Measurements from ENCODE around the gene MVD. TPM values are rescaled to one million over a fixed set of nuclear protein-coding genes. Genes with fewer than 3 reads are reported as not detected.

MVD gene
- total and polyA plus RNA-seq, 2 of the 13 experiments (the other 11 are each of a cell fraction or from before 2014, with no cell fraction given), result 28.1 to 187 TPM

DNA sequence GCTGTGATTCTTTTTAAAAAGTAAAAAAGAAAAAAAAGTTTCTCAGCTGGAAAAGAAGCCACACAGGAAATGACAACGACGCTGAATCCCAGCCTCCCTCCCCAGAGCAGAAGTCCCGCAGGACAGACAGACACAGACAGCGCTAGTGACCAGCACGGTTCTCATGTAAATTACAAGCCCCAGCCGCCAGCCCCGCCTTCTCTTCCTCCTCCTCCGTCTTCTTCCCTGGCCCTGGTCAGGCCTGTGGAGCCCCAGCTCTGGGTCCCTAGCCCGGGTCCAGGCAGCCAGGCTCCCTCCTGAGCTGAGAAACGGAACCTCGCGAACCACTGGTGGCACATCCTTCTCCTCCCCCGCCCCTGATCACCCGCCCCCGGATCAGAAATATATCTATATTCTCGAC, 31.5 kb downstream of the MVD start:
- Histone ChIP-seq H4K20me1 (ENCODE audit: insufficient read depth, low read length) (peaks cover 3% of the 10 kb centered on the region; the same call in 1 of the 2 replicates), H3K9me3 (ENCODE audit: low read length) (no peaks in the 10 kb centered on the region), H3K27me3 (ENCODE audit: control insufficient read depth in 1 of 2, insufficient read depth in 2 of 2, low read length in 2 of 2) (no peaks in the 10 kb centered on the region), H3K27ac (ENCODE audit: extremely low read length, insufficient read depth, low read length) (no peak overlapping the region), H3K79me2 (ENCODE audit: insufficient read depth, low read length) (no peaks in the 10 kb centered on the region), H3K9ac (ENCODE audit: insufficient read depth, low read depth, low read length) (no peak overlapping the region), H2AFZ (ENCODE audit: low read length) (no peak overlapping the region), H3K36me3 (replicated peaks in 1 of 2; ENCODE audit: control insufficient read depth in 1 of 2, insufficient read depth in 2 of 2, low read length in 2 of 2) (peaks cover 24 to 64% of the 10 kb centered on the region in 2 experiments), H3K4me2 (ENCODE audit: low read depth, low read length) (no peak overlapping the region), H3K4me3 (replicated peaks in 1 of 3; ENCODE audit: insufficient read depth in 1 of 3, low read depth in 2 of 3, low read length in 3 of 3) (no peak overlapping the region), H3K4me1 (ENCODE audit: insufficient read depth, low read length) (no peaks in the 10 kb centered on the region)
- ChIA-PET CTCF (ENCODE audit: low intra/inter-chr PET ratio, low total read pairs) (no interaction called here), POLR2A (no interaction called here)
- TSS peak; percentile 56 for BruUV-seq (replicated peaks)
- in situ Hi-C loops (cut with HindIII; ENCODE audit: extremely low pct_ligation_motif_present, low pct_unique_long_range_greater_than_20kb), result no loop called here
- 95% methylated on average over 16 of the region's 16 CpGs for WGBS (ENCODE audit: low lambda C conversion rate)
- DNase-seq (ENCODE audit: low spot score), result no peak
- FAIRE-seq, result no peak
- intact Hi-C loops (cut with micrococcal nuclease; ENCODE audit: unreplicated experiment), result no loop called here
- ATAC-seq, result no peak
- TF ChIP-seq GPN1 (CRISPR knock-in tag; IDR thresholded peaks at IDR 0.05; ENCODE audit: borderline replicate concordance) (no peak), POLR2A (IDR thresholded peaks at IDR 0.05; ENCODE audit: insufficient read depth in 1 of 2, low read depth in 2 of 2, low read length in 2 of 2) (no peak), ZNF367 (CRISPR knock-in tag; IDR thresholded peaks at IDR 0.05; ENCODE audit: borderline replicate concordance) (no peak), RXRB (CRISPR knock-in tag; IDR thresholded peaks at IDR 0.05; ENCODE audit: borderline replicate concordance) (no peak), CBX1 (IDR thresholded peaks at IDR 0.05; ENCODE audit: low read depth) (no peak)

DNA sequence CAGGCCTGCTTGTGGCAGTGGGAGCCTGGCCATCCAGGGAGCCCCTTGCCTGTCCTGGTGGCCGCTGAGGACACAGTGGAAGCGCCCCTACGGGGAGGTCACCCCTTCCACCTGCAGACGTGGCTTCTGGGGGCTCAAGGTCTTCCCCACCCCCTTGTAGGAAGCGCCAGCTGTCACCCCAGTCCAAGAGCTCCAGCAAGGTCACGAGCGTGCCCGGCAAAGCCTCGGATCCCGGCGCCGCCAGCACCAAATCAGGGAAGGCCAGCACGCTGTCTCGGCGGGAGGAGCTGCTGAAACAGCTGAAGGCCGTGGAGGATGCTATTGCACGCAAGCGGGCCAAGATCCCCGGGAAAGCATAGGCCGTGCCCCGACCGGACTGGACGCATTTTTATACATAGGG, 31.9 kb downstream of the MVD start:
- POLR2A ChIA-PET, result no interaction called here
- no peak for TF ChIP-seq GTF2F1 (IDR thresholded peaks at IDR 0.05; ENCODE audit: low read length)
- TF ChIP-seq AGO2 (optimal IDR thresholded peaks at IDR 0.05; ENCODE audit: low read depth, low read length), result peak; percentile 69
- no peak overlapping the region for H2AFZ ChIP-seq (ENCODE audit: low read length)
- H3K27me3 ChIP-seq (ENCODE audit: control insufficient read depth in 1 of 2, insufficient read depth in 2 of 2, low read length in 2 of 2), result no peaks in the 10 kb centered on the region
- no peaks in the 10 kb centered on the region for H3K4me1 ChIP-seq (ENCODE audit: insufficient read depth, low read length)
- H3K4me3 ChIP-seq (replicated peaks in 1 of 3; ENCODE audit: insufficient read depth in 1 of 3, low read depth in 2 of 3, low read length in 3 of 3), result no peak overlapping the region
- DNase-seq (ENCODE audit: low spot score) (no peak), ATAC-seq (no peak), FAIRE-seq (no peak)
- intact Hi-C loops (cut with micrococcal nuclease; ENCODE audit: unreplicated experiment) (no loop called here), in situ Hi-C loops (cut with HindIII; ENCODE audit: extremely low pct_ligation_motif_present, low pct_unique_long_range_greater_than_20kb) (no loop called here)
- CTCF ChIA-PET (ENCODE audit: low intra/inter-chr PET ratio, low total read pairs), result no interaction called here
- no peaks in the 10 kb centered on the region for H3K79me2 ChIP-seq (ENCODE audit: insufficient read depth, low read length)
- no peaks in the 10 kb centered on the region for H3K9me3 ChIP-seq (ENCODE audit: low read length)
- no TSS peak for BruUV-seq (replicated peaks)
- H3K27ac ChIP-seq (ENCODE audit: extremely low read length, insufficient read depth, low read length), result no peak overlapping the region
- peaks cover 24 to 68% of the 10 kb centered on the region in 2 experiments for H3K36me3 ChIP-seq (replicated peaks in 1 of 2; ENCODE audit: control insufficient read depth in 1 of 2, insufficient read depth in 2 of 2, low read length in 2 of 2)
- peaks cover 3% of the 10 kb centered on the region; the same call in 1 of the 2 replicates for H4K20me1 ChIP-seq (ENCODE audit: insufficient read depth, low read length)
- no peak overlapping the region for H3K4me2 ChIP-seq (ENCODE audit: low read depth, low read length)
- 98% methylated on average over 23 of the region's 23 CpGs for WGBS (ENCODE audit: low lambda C conversion rate)
- H3K9ac ChIP-seq (ENCODE audit: insufficient read depth, low read depth, low read length), result no peak overlapping the region

Measured in HepG2 (cell line).